Measurements from ENCODE around the gene FAM117A. TPM values are rescaled to one million over a fixed set of nuclear protein-coding genes. Genes with fewer than 3 reads are reported as not detected.
A peak's percentile ranks its signal among the peaks of the same experiment; 100 is the strongest.
"Not testable (repeated sequence)": the region's sequence is repeated elsewhere in the genome, so short reads cannot be mapped to it uniquely, and the experiment has no call there.

The FAM117A gene
- polyA plus RNA-seq, 1 donor = 18.0 TPM

GRCh38 chr17:49677933-49678847 is 85.7 kb downstream of the FAM117A start, which contains the start of gene SPOP:
Gene SPOP (minus strand): TSS chr17:49678097. CDS start chr17:49622810, 55,287 bp downstream.
- peak; percentile 97 for DNase-seq (ENCODE audit: low read depth)

DNA sequence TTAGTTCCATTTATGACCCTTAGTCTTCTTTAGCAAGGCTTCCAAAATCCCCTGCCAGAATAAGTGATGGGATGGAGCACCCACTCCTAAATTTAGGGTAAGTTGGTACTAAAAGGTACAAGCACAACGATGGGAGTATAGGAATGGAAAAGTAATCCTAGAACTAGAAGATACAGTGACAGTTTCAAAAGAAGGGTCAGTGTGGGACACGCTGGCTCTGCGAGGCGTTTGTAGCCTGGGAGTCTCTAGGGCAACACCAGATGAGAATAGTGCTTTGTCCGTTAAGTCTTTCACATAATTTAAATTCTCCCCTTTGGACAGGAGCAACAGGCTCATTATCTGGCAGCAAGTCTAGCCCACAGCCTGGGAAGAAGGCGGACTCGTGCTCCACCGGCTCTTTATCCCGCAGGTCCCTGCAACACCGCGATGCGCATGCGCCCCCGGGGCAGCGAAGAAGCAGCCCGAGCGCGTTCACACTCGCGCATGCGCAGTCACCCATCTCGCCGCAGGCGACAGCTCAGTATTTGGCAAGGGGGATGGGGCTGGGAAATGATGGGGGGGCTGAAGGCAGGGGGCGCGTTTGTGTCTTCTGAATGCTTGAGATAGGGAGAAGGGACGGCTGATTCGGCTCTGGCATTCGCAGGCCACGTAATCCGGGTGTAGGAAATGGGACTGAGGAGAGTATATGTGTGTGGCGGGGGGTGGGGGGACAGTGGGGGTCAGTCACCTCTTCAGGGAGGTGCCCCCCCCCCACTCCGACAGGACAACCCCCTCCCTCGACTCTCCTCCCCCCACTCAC is 86.6 kb downstream of the FAM117A start:
- peak; percentile 94 for DNase-seq (ENCODE audit: low read depth)

- DNase-seq (ENCODE audit: low read depth) = no peak
Observed at GRCh38 chr17:49676276-49676868, 87.6 kb downstream of the FAM117A start.

- no peak for DNase-seq (ENCODE audit: low read depth)
Observed at GRCh38 chr17:49674507-49674906, 89.4 kb downstream of the FAM117A start.

DNA sequence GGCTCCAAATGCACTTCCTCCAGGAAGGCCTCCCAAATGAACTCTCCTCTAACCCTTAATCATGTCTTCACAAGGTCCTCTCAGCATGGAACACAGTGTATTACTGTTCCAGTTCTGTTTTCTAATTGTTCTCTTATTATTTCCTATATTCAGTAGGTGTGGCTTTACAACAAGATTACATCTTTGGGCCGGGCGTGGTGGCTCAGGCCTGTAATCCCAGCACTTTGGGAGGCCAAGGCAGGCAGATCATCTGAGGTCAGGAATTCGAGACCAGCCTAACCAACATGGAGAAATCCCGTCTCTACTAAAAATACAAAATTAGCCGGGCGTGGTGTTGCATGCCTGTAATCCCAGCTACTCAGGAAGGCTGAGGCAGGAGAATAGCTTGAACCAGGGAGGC is 90.3 kb downstream of the FAM117A start:
- not testable (repeated sequence) for DNase-seq (ENCODE audit: low read depth)

GRCh38 chr17:49670641-49671040 is 93.3 kb downstream of the FAM117A start:
- DNase-seq (ENCODE audit: low read depth) = no peak

DNA sequence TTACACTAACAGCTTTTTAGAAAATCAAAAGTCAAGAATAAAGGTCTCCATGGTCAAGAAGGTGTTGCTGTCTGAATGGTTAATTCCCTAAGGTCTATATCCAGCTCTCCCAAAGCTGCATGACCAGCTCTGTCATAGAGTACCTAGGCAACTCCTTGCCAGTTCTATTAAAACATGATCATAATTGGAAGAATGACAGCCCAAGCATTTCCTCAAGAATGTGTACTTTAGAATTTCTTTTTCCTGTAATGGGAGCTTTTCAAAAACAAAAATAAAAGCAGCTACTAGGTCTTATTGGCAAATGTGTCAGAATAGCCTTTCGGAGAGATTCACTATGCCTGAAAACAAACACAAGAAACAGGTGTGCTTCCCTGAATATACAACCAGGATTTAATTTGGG is 93.9 kb downstream of the FAM117A start:
- DNase-seq (ENCODE audit: low read depth) = no peak

DNA sequence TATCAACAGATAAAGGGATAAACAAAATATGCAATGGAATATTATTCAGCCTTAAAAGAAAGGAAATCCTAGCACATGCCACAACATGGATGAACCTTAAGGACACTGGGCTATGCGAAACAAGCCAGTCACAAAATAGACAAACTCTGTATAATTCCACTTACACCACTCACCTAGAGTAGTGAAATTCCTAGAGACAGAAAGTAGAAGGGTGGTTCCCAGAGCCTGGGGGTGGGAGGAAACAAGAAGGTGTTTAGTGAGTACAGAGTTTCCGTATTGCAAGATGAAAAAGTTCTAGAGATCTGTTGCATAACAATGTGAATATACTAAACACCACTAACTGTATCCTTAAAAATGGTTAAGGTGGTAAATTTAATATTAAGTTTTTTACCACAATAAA is 96.1 kb downstream of the FAM117A start:
- DNase-seq (ENCODE audit: low read depth) = no peak

DNA sequence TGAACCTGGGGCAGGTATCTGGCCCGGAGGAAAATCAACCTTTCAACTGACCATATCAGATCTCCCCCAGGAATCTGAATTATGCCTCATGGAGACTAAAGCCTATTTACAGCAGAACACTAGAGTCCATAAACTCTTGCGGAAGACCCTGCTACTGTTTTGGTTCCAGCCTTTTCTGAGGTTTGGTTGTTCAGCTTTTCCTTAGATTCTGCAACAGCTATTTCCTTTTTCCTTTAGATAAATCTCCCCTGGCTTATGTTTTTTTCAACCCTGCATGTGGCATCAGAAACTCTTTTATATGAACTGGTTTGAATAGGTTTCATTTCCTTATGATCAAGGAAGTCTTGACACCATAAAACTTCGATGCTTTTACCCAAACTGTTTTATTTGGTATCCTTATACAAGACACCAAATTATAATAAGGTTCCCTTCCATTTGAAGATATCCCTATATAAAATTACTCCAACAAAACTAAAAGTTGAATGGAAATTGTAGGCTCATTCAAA is 99.2 kb downstream of the FAM117A start:
- DNase-seq (ENCODE audit: low read depth) = no peak

Other genes with a start within 250 kb of the FAM117A start
- gene NXPH3, start 188.3 kb downstream of the FAM117A start, polyA plus RNA-seq (ENCODE audit: insufficient read length) = 1.3 TPM
- 51.5 TPM for gene SPOP, start 86.0 kb downstream of the FAM117A start, polyA plus RNA-seq (ENCODE audit: insufficient read length)
- gene SLC35B1, start 56.2 kb downstream of the FAM117A start, polyA plus RNA-seq (ENCODE audit: insufficient read length) = 53.1 TPM
- gene KAT7, start 24.6 kb upstream of the FAM117A start, polyA plus RNA-seq (ENCODE audit: insufficient read length) = 29.9 TPM
- gene TAC4, start 83.9 kb upstream of the FAM117A start, polyA plus RNA-seq (ENCODE audit: insufficient read length) = 1.8 TPM
- gene DLX4, start 205.1 kb upstream of the FAM117A start, polyA plus RNA-seq (ENCODE audit: insufficient read length) = 0.20 TPM
- not detected for gene DLX3, start 231.1 kb upstream of the FAM117A start, polyA plus RNA-seq (ENCODE audit: insufficient read length)

Data from forelimb muscle (tissue), 1 donor.